SK-N-MC (cell line): Measurements from ENCODE around the gene PRDM16.

Experiments
- DNase-seq: peaks from one replicate; pipeline ENCODE4 v3.0.0-alpha.2; 2011; ENCODE audit warnings: low read depth, low spot score
- H3K27ac ChIP-seq: fragments of 200-600 bp; sonication (generic); 2 replicates; pipeline ENCODE4 v1.5.1; 2016; ENCODE audit warnings: mixed run types
- H3K36me3 ChIP-seq: fragments of 200-600 bp; sonication (generic); 2 replicates; pipeline ENCODE4 v1.6.1; 2017; ENCODE audit warnings: antibody characterized with exemption, low read length, mixed read lengths; ENCODE audit not compliant: insufficient read depth
- H3K4me3 ChIP-seq: fragments of 200-600 bp; sonication (generic); 2 replicates; pipeline ENCODE4 v1.5.1; 2016
- H3K9ac ChIP-seq: fragments of 200-600 bp; sonication (generic); 2 replicates; pipeline ENCODE4 v1.8.0; 2017; ENCODE audit warnings: mixed run types, mixed read lengths; ENCODE audit not compliant: insufficient read length
- H3K9me3 ChIP-seq: fragments of 200-600 bp; sonication (generic); 2 replicates; pipeline ENCODE4 v1.6.1; 2017; ENCODE audit warnings: low read depth, mild to moderate bottlenecking, antibody characterized with exemption, low read length, moderate library complexity, mixed read lengths
- EZH2 ChIP-seq: fragments of 200-600 bp; sonication (generic); IDR thresholded peaks from one replicate; pipeline ENCODE4 v1.6.1; 2017; ENCODE audit warnings: antibody characterized with exemption
- FOXP2 ChIP-seq: optimal IDR thresholded peaks from 2 replicates; pipeline ENCODE3; 2011; ENCODE audit warnings: mild to moderate bottlenecking, moderate library complexity; ENCODE audit not compliant: insufficient read depth; ENCODE audit errors: extremely low read length, control extremely low read depth
- POLR2AphosphoS5 ChIP-seq: IDR thresholded peaks from 2 replicates; pipeline ENCODE4 v1.6.1; 2012; ENCODE audit warnings: mild to moderate bottlenecking, low read depth, low read length, borderline replicate concordance

PRDM16 gene

GRCh38 chr1:3456964-3457909 lies 388.2 kb downstream of the PRDM16 start:
- no peaks in the 10 kb centered on the region for H3K36me3 ChIP-seq
- no peaks in the 10 kb centered on the region for H3K9me3 ChIP-seq
- DNase-seq: no peak
- H3K9ac ChIP-seq: no peak overlapping the region
- H3K27ac ChIP-seq: no peak overlapping the region
- H3K4me3 ChIP-seq: no peak overlapping the region
- no peak for TF ChIP-seq POLR2AphosphoS5
- TF ChIP-seq EZH2: no peak
- TF ChIP-seq FOXP2: no peak

GRCh38 chr1:3457910-3458883 lies 389.2 kb downstream of the PRDM16 start:
- no peak for DNase-seq
- TF ChIP-seq POLR2AphosphoS5 (no peak), FOXP2 (no peak)
- Histone ChIP-seq H3K36me3 (no peaks in the 10 kb centered on the region), H3K4me3 (no peak overlapping the region), H3K27ac (no peak overlapping the region), H3K9me3 (no peaks in the 10 kb centered on the region), H3K9ac (no peak overlapping the region)

GRCh38 chr1:3459051-3459908 lies 390.3 kb downstream of the PRDM16 start:
- TF ChIP-seq EZH2 (no peak), POLR2AphosphoS5 (no peak)
- Histone ChIP-seq H3K9me3 (no peaks in the 10 kb centered on the region), H3K4me3 (no peak overlapping the region), H3K9ac (no peak overlapping the region), H3K36me3 (no peaks in the 10 kb centered on the region), H3K27ac (no peak overlapping the region)
- no peak for DNase-seq

DNA sequence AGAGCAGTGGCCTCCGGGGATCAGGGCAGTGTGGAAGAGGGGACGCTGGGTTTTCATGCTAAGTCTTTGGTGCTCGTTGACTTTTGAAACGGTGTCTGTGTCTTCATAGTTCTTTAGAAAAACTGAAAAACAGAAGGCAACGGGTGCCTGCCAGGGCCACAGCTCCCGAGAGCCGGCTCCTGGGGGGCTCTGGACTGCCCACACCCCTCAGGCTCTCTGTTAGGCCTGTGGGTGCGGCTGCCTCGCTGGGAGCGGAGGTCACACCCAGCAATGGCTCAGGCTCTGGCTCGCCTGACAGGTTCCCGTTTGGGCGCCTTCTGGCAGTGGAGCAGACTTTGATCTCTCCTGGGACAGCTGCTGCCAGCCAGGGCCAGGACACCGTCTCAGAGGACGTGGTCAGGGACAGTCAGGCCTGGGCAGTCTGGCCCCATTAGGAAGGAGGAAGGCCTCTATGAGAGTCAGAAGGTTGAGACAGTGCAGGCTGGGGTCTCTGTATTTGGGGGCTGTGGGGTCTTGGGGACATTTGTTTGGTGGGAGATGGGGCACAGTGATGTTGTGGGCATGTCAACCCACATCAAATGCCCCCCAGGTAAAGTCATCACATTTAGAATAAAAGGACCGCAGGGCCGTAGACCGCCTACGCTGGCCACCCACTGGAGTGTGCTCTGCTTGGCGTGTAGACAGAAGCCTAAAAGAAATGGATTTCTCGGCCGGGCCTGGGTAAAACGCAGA lies 391.1 kb downstream of the PRDM16 start:
- Histone ChIP-seq H3K9ac (no peak overlapping the region), H3K36me3 (no peaks in the 10 kb centered on the region), H3K4me3 (no peak overlapping the region), H3K27ac (no peak overlapping the region), H3K9me3 (no peaks in the 10 kb centered on the region)
- no peak for TF ChIP-seq FOXP2
- no peak for TF ChIP-seq POLR2AphosphoS5
- no peak for DNase-seq

- H3K27ac ChIP-seq: no peak overlapping the region
- TF ChIP-seq FOXP2 (no peak), EZH2 (no peak), POLR2AphosphoS5 (no peak)
Measured at GRCh38 chr1:3460672-3461131, 391.7 kb downstream of the PRDM16 start.

DNA sequence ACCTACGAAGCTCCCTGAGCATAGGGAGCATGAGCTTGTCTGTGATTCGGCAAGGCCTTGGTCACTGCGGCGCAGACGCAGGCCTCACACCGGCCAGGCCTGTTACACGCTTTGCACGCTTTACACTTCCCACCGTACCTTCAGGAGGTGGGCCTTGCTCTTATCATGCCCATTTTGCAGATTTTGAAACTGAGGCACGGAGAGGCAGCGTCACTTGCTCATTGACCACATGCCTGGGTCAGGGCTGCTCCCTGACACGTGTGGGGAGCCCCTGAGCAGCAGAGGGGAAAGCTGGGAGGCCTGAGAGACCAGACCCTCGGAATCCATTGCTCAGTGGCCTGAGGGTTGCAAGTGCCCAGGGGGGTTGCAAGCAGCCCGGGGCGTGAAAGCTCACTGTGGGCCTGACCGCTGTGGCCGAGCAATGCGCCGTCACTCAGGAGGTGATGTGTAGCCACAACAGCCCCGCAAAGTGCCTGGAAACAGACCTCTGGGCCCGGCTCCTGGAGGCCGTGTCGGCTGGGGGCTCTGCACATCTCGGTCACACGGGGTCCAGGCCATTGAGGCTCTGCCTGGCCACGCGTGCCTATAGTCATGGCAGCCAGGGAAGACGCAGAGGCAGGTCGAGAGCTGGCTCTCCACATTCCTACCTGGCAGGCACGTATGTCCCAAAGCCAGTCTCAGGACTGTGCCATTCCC lies 392.4 kb downstream of the PRDM16 start:
- H3K36me3 ChIP-seq: no peaks in the 10 kb centered on the region
- H3K9ac ChIP-seq: no peak overlapping the region
- TF ChIP-seq POLR2AphosphoS5: no peak
- TF ChIP-seq EZH2: no peak
- no peak for TF ChIP-seq FOXP2
- H3K9me3 ChIP-seq: no peaks in the 10 kb centered on the region
- H3K27ac ChIP-seq: no peak overlapping the region
- DNase-seq: no peak
- no peak overlapping the region for H3K4me3 ChIP-seq

More at GRCh38 chr1:3460672-3461131, 391.7 kb downstream of the PRDM16 start:
- no peak overlapping the region for H3K4me3 ChIP-seq
- H3K36me3 ChIP-seq: no peaks in the 10 kb centered on the region
- H3K9me3 ChIP-seq: no peaks in the 10 kb centered on the region
- H3K9ac ChIP-seq: no peak overlapping the region
- no peak for DNase-seq

DNA sequence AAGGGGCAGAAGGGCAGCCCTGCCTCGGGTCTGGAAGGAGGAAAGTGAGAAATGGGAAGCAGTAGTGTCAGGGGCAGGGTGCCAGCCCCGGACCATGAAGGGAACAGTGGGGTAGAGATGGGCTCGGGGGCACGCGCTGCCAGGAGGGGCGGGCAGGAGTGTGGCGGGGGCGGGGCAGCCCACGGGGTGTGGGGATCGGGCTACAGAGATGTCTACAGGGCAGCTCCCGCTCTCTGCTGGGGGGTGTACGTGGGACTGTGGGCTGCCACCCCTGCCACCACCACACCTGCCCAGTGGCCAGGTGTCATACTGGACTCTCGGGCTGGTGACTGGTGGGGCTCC lies 392.9 kb downstream of the PRDM16 start:
- H3K4me3 ChIP-seq: no peak overlapping the region
- no peak overlapping the region for H3K9ac ChIP-seq
- no peak for DNase-seq
- no peaks in the 10 kb centered on the region for H3K36me3 ChIP-seq
- H3K27ac ChIP-seq: no peak overlapping the region
- TF ChIP-seq FOXP2: no peak
- H3K9me3 ChIP-seq: no peaks in the 10 kb centered on the region
